ENCODE results near the gene TNF.

DNA sequence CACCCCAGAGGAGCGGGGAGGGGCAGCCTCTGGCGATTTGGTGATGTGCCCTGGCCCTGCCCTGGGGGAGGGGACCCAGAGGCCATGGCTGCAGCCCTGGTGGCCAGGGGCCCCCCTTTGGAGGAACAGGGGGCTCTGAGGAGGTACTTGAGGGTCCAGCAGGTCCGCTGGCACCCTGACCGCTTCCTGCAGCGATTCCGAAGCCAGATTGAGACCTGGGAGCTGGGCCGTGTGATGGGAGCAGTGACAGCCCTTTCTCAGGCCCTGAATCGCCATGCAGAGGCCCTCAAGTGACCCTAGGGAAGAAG, 17.1 kb upstream of the TNF start:
- TF ChIP-seq, protein P1, sequence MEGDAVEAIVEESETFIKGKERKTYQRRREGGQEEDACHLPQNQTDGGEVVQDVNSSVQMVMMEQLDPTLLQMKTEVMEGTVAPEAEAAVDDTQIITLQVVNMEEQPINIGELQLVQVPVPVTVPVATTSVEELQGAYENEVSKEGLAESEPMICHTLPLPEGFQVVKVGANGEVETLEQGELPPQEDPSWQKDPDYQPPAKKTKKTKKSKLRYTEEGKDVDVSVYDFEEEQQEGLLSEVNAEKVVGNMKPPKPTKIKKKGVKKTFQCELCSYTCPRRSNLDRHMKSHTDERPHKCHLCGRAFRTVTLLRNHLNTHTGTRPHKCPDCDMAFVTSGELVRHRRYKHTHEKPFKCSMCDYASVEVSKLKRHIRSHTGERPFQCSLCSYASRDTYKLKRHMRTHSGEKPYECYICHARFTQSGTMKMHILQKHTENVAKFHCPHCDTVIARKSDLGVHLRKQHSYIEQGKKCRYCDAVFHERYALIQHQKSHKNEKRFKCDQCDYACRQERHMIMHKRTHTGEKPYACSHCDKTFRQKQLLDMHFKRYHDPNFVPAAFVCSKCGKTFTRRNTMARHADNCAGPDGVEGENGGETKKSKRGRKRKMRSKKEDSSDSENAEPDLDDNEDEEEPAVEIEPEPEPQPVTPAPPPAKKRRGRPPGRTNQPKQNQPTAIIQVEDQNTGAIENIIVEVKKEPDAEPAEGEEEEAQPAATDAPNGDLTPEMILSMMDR (IDR thresholded peaks at IDR 0.05): no peak
- no peak for TF ChIP-seq POLR2AphosphoS5 (IDR thresholded peaks at IDR 0.05; ENCODE audit: insufficient read depth in 1 of 2, low read depth in 1 of 2)
